ENCODE data around the gene USP49.
A peak's percentile ranks its signal among the peaks of the same experiment; 100 is the strongest.

The USP49 gene

GRCh38 chr6:41922154-41922553, 27.0 kb upstream of the USP49 start (continued):
- no peak for TF ChIP-seq ZNF600 (tag by site-specific recombination; IDR thresholded peaks at IDR 0.05)
- TF ChIP-seq ZNF639 (tag by site-specific recombination; IDR thresholded peaks at IDR 0.05): no peak
- TF ChIP-seq ZNF239 (tag by site-specific recombination; IDR thresholded peaks at IDR 0.05): no peak
- no peak for TF ChIP-seq HOXA7 (CRISPR knock-in tag; IDR thresholded peaks at IDR 0.05; ENCODE audit: borderline replicate concordance)

GRCh38 chr6:41921712-41921998, 26.5 kb upstream of the USP49 start:
- H3K27ac ChIP-seq (ENCODE audit: extremely low read depth, low read depth, low read length): peak overlapping the region; percentile 80; the same call in 1 of the 2 replicates
- peaks cover 9% of the 10 kb centered on the region for H3K4me1 ChIP-seq (ENCODE audit: control insufficient read depth, insufficient read depth, low read length)
- no peaks in the 10 kb centered on the region for H3K9me3 ChIP-seq (ENCODE audit: control insufficient read depth, insufficient read depth, low read depth, low read length)
- peak overlapping the region; percentile 88 for H3K4me3 ChIP-seq (ENCODE audit: low read depth, low read length)
- POLR2A ChIA-PET: interaction anchor here (0.9 to 2.5 kb wide), 21 partner anchors 9 to 1063 kb away, joined by 3 to 34 read pairs (median 5); partner anchors contain the start of genes CCND3, PPP2R5D, RPL7L1 and TAF8
- peaks cover 26 to 41% of the 10 kb centered on the region in 2 experiments; a peak in 2 of 3 replicates for H3K36me3 ChIP-seq (ENCODE audit: control insufficient read depth in 2 of 2, insufficient read depth in 1 of 2, low read length in 2 of 2)
- CTCF ChIA-PET: interaction anchor here (0.6 to 11.2 kb wide), 43 partner anchors 9 to 1237 kb away, joined by 3 to 160 read pairs (median 5); partner anchors contain the start of genes CCND3, TAF8, TFEB and TOMM6
- TF ChIP-seq ZNF426 (tag by site-specific recombination; IDR thresholded peaks at IDR 0.05) (0 out of 2 replicates have a peak, but pooled peaks have one; percentile 4), ZNF548 (tag by site-specific recombination; IDR thresholded peaks at IDR 0.05) (no peak), SP2 (tag by site-specific recombination; IDR thresholded peaks at IDR 0.05) (no peak), ZNF266 (tag by site-specific recombination; IDR thresholded peaks at IDR 0.05; ENCODE audit: low read depth) (0 out of 2 replicates have a peak, but pooled peaks have one; percentile 21), ZNF146 (tag by site-specific recombination; IDR thresholded peaks at IDR 0.05) (no peak), ZNF776 (tag by site-specific recombination; IDR thresholded peaks at IDR 0.05; ENCODE audit: borderline replicate concordance) (no peak), ZNF561 (tag by site-specific recombination; IDR thresholded peaks at IDR 0.05; ENCODE audit: borderline replicate concordance) (no peak), ZNF626 (tag by site-specific recombination; IDR thresholded peaks at IDR 0.05) (no peak), SCRT2 (tag by site-specific recombination; IDR thresholded peaks at IDR 0.05) (peak; percentile 95), ZNF600 (tag by site-specific recombination; IDR thresholded peaks at IDR 0.05) (no peak), ZBTB11 (tag by site-specific recombination; conservative IDR thresholded peaks at IDR 0.05; ENCODE audit: low read depth) (0 out of 2 replicates have a peak, but pooled peaks have one; percentile 15), ZFP37 (tag by site-specific recombination; IDR thresholded peaks at IDR 0.05) (0 out of 2 replicates have a peak, but pooled peaks have one; percentile 0)
- TF ChIP-seq, protein P1, sequence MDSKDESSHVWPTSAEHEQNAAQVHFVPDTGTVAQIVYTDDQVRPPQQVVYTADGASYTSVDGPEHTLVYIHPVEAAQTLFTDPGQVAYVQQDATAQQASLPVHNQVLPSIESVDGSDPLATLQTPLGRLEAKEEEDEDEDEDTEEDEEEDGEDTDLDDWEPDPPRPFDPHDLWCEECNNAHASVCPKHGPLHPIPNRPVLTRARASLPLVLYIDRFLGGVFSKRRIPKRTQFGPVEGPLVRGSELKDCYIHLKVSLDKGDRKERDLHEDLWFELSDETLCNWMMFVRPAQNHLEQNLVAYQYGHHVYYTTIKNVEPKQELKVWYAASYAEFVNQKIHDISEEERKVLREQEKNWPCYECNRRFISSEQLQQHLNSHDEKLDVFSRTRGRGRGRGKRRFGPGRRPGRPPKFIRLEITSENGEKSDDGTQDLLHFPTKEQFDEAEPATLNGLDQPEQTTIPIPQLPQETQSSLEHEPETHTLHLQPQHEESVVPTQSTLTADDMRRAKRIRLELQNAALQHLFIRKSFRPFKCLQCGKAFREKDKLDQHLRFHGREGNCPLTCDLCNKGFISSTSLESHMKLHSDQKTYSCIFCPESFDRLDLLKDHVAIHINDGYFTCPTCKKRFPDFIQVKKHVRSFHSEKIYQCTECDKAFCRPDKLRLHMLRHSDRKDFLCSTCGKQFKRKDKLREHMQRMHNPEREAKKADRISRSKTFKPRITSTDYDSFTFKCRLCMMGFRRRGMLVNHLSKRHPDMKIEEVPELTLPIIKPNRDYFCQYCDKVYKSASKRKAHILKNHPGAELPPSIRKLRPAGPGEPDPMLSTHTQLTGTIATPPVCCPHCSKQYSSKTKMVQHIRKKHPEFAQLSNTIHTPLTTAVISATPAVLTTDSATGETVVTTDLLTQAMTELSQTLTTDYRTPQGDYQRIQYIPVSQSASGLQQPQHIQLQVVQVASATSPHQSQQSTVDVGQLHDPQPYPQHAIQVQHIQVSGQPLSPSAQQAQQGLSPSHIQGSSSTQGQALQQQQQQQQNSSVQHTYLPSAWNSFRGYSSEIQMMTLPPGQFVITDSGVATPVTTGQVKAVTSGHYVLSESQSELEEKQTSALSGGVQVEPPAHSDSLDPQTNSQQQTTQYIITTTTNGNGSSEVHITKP (tag by site-specific recombination; IDR thresholded peaks at IDR 0.05): peak; percentile 8; the same call in 1 of the 2 replicates
- TF ChIP-seq, protein P2, sequence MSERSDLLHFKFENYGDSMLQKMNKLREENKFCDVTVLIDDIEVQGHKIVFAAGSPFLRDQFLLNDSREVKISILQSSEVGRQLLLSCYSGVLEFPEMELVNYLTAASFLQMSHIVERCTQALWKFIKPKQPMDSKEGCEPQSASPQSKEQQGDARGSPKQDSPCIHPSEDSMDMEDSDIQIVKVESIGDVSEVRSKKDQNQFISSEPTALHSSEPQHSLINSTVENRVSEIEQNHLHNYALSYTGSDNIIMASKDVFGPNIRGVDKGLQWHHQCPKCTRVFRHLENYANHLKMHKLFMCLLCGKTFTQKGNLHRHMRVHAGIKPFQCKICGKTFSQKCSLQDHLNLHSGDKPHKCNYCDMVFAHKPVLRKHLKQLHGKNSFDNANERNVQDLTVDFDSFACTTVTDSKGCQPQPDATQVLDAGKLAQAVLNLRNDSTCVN (tag by site-specific recombination; optimal IDR thresholded peaks at IDR 0.05): peak; percentile 46

All from HEK293 (cell line).